MCF 10A (cell line): ENCODE measurements around the gene CD84. TPM values are rescaled to one million over a fixed set of nuclear protein-coding genes. Genes with fewer than 3 reads are reported as not detected.

Experiments used
- BruUV-seq: library from RNA; stranded (reverse); fragments of 400-500 nt; replicated peaks from 2 replicates; lab custom pipeline; 2021; lab: Mats Ljungman, UMichigan
- CTCF ChIA-PET: fragments of 300-600 bp; sonication (Branson Sonifier 250); formaldehyde crosslinking; extraction: SDS; loops from one replicate; lab custom pipeline; 2021; ENCODE audit warnings: antibody characterized with exemption, inconsistent platforms; lab: Yijun Ruan, JAX
- POLR2A ChIA-PET: fragments of 300-600, 350-650 bp; sonication (Branson Sonifier 250); formaldehyde crosslinking; extraction: SDS; loops from one replicate; lab custom pipeline; 2020; ENCODE audit warnings: antibody characterized with exemption, inconsistent platforms; lab: Yijun Ruan, JAX
- DNase-seq: peaks from one replicate; pipeline ENCODE4 v3.0.0-alpha.2; 2018; ENCODE audit not compliant: unreplicated experiment
- H3K27ac Mint-ChIP-seq: one replicate; pipeline ENCODE4 v1.8.0; 2022; ENCODE audit warnings: mild to moderate bottlenecking, low read depth, mixed read lengths; ENCODE audit not compliant: unreplicated experiment
- H3K27me3 Mint-ChIP-seq: one replicate; pipeline ENCODE4 v1.8.0; 2022; ENCODE audit warnings: mixed read lengths; ENCODE audit not compliant: insufficient read depth, unreplicated experiment
- H3K36me3 Mint-ChIP-seq: one replicate; pipeline ENCODE4 v1.8.0; 2022; ENCODE audit warnings: mild to moderate bottlenecking, moderate library complexity, mixed read lengths; ENCODE audit not compliant: insufficient read depth, unreplicated experiment
- H3K4me1 Mint-ChIP-seq: one replicate; pipeline ENCODE4 v1.8.0; 2022; ENCODE audit warnings: mixed read lengths; ENCODE audit not compliant: insufficient read depth, unreplicated experiment
- H3K4me3 Mint-ChIP-seq: one replicate; pipeline ENCODE4 v1.8.0; 2022; ENCODE audit warnings: mild to moderate bottlenecking, moderate library complexity, mixed read lengths; ENCODE audit not compliant: unreplicated experiment
- H3K9me3 Mint-ChIP-seq: one replicate; pipeline ENCODE4 v1.8.0; 2022; ENCODE audit warnings: mixed read lengths; ENCODE audit not compliant: unreplicated experiment
- CTCF ChIP-seq: fragments of 200-600 bp; IDR thresholded peaks from one replicate; pipeline ENCODE4 v1.8.0; 2022; ENCODE audit warnings: antibody characterized with exemption, mild to moderate bottlenecking; ENCODE audit not compliant: unreplicated experiment
- intact Hi-C: fragments of 100-400 bp; cut with micrococcal nuclease; formaldehyde crosslinking; loops from 2 replicates; pipeline ENCODE4 v1.14.1; 2022
- total RNA-seq: library from RNA; stranded (reverse); gene quantifications from 2 replicates; pipeline ENCODE4 v1.2.3, GENCODE V29; 2022

Gene CD84
- total RNA-seq, 1 experiment from 2014 or later = not detected

- no peak for TF ChIP-seq CTCF
- BruUV-seq = no TSS peak
- intact Hi-C loops = no loop called here
These were observed 44.6 kb upstream of the CD84 start for GRCh38 chr1:160623862-160624261.

GRCh38 chr1:160623227-160623633 lies 43.9 kb upstream of the CD84 start:
- TF ChIP-seq CTCF = no peak
- peaks cover 46% of the 10 kb centered on the region for H3K27me3 Mint-ChIP-seq
- no peaks in the 10 kb centered on the region for H3K4me1 Mint-ChIP-seq
- DNase-seq = no peak
- no peak overlapping the region for H3K27ac Mint-ChIP-seq
- H3K4me3 Mint-ChIP-seq = no peak overlapping the region
- no TSS peak for BruUV-seq
- POLR2A ChIA-PET = no interaction called here
- intact Hi-C loops = no loop called here
- CTCF ChIA-PET = interaction anchor here (0.9 to 7.8 kb wide), 4 partner anchors 15 to 195 kb away, joined by 3 to 77 read pairs (median 4); no protein-coding TSS in a partner anchor
- H3K36me3 Mint-ChIP-seq = no peaks in the 10 kb centered on the region
- H3K9me3 Mint-ChIP-seq = peaks cover 8% of the 10 kb centered on the region

More at GRCh38 chr1:160623862-160624261, 44.6 kb upstream of the CD84 start:
- H3K27me3 Mint-ChIP-seq = peaks cover 46% of the 10 kb centered on the region
- H3K4me3 Mint-ChIP-seq = no peak overlapping the region
- no peak for DNase-seq
- no peak overlapping the region for H3K27ac Mint-ChIP-seq
- H3K9me3 Mint-ChIP-seq = peaks cover 6% of the 10 kb centered on the region
- H3K36me3 Mint-ChIP-seq = no peaks in the 10 kb centered on the region
- ChIA-PET CTCF (interaction anchor here (2.2 to 7.8 kb wide), 2 partner anchors 16 to 51 kb away, joined by 6 to 77 read pairs; no protein-coding TSS in a partner anchor), POLR2A (no interaction called here)
- H3K4me1 Mint-ChIP-seq = no peaks in the 10 kb centered on the region

GRCh38 chr1:160622501-160623226 lies 43.4 kb upstream of the CD84 start:
- DNase-seq = no peak
- Mint-ChIP-seq H3K4me3 (no peak overlapping the region), H3K4me1 (no peaks in the 10 kb centered on the region), H3K27me3 (peaks cover 46% of the 10 kb centered on the region), H3K9me3 (peaks cover 8% of the 10 kb centered on the region), H3K27ac (no peak overlapping the region), H3K36me3 (no peaks in the 10 kb centered on the region)
- intact Hi-C loops = no loop called here
- ChIA-PET POLR2A (no interaction called here), CTCF (interaction anchor here (0.7 to 7.8 kb wide), 5 partner anchors 15 to 194 kb away, joined by 3 to 77 read pairs (median 4); no protein-coding TSS in a partner anchor)
- no peak for TF ChIP-seq CTCF
- no TSS peak for BruUV-seq

GRCh38 chr1:160621633-160622413 lies 42.5 kb upstream of the CD84 start:
- no TSS peak for BruUV-seq
- CTCF ChIA-PET = interaction anchor here (0.7 to 7.8 kb wide), 5 partner anchors 14 to 576 kb away, joined by 3 to 77 read pairs (median 4); no protein-coding TSS in a partner anchor
- Mint-ChIP-seq H3K9me3 (peaks cover 8% of the 10 kb centered on the region), H3K4me3 (no peak overlapping the region), H3K4me1 (no peaks in the 10 kb centered on the region), H3K27me3 (peaks cover 42% of the 10 kb centered on the region), H3K27ac (no peak overlapping the region), H3K36me3 (no peaks in the 10 kb centered on the region)
- TF ChIP-seq CTCF = no peak
- intact Hi-C loops = no loop called here
- POLR2A ChIA-PET = interaction anchor here (0.8 kb wide), 1 partner anchor 329 kb away, joined by 3 read pairs; no protein-coding TSS in a partner anchor
- no peak for DNase-seq
